ENCODE data around the gene ZNF608.

DNA sequence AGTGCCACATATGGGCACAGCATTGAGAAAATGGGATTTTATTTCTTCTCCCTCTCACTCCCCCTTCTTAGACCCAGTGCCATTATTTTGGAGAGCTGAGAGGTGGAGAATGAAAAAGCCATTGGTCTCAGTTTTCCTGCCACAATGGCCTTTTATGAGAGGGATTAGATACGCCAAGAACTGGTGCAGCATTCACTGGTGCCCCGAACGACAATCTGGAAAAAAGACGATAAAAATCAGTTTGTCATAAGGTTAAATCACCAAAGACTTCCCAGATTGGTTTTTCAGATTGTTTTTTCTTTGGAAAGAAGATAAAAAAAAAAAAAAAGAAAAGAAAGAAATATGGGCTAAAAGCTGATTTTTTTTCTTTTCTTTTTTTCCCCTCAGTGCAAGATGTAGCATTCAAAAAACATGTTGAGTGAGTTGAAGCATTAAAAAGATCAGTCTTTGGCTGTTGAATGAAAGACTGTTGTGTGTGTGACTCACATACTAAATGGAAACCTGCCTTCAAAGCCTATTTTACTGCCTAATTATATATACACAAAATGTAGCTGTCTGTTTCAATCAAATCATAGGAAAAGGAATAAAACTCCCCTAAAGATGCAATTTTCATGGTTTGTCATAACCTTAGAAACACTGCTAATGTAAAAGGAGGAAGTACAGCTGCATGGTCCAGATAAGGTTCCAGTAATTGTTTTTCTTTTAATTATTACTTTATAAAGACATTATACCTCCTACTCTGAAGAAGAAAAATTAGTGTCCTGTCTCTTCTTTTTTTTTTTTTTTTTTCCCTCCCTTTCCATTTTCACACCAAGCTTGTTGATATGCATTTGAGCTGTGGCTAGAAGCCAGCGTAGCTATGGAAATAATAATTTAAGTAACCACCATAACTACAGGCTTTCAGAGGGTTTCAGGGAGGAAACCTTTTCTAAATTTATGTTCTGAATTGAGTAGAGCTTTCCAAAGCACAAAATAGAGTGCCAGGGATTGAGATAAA is 27.2 kb upstream of the ZNF608 start:
- TF ChIP-seq, protein P1, sequence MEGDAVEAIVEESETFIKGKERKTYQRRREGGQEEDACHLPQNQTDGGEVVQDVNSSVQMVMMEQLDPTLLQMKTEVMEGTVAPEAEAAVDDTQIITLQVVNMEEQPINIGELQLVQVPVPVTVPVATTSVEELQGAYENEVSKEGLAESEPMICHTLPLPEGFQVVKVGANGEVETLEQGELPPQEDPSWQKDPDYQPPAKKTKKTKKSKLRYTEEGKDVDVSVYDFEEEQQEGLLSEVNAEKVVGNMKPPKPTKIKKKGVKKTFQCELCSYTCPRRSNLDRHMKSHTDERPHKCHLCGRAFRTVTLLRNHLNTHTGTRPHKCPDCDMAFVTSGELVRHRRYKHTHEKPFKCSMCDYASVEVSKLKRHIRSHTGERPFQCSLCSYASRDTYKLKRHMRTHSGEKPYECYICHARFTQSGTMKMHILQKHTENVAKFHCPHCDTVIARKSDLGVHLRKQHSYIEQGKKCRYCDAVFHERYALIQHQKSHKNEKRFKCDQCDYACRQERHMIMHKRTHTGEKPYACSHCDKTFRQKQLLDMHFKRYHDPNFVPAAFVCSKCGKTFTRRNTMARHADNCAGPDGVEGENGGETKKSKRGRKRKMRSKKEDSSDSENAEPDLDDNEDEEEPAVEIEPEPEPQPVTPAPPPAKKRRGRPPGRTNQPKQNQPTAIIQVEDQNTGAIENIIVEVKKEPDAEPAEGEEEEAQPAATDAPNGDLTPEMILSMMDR (conservative IDR thresholded peaks at IDR 0.05 in 1 of 2, IDR thresholded peaks at IDR 0.05 in 1 of 2; ENCODE audit: extremely low read depth in 1 of 2, insufficient read depth in 1 of 2, low read depth in 1 of 2, low read length in 2 of 2), result no peak
- no peak for TF ChIP-seq EZH2 (IDR thresholded peaks at IDR 0.05; ENCODE audit: borderline replicate concordance, low read length)
